Adrenal gland (tissue), 5 donors: ENCODE results near the gene MAGI2.

Experiments used
- POLR2A ChIP-seq, 2 donors: fragments of 450-650 bp; IDR thresholded peaks; one replicate each; pipeline ENCODE4 v1.6.1; 2017; ENCODE audit warnings: antibody characterized with exemption in 2 of 2, mild to moderate bottlenecking in 2 of 2, moderate library complexity in 1 of 2
- TF ChIP-seq, protein P1 (sequence below), 6 experiments: fragments of 450-650 bp in 4 of 6; fragments of 200-600 bp in 2 of 6; sonication (generic) in 1 of 6; IDR thresholded peaks; 1 replicate in 5 of 6; 2 replicates in 1 of 6; pipeline versions ENCODE4 v1.5.1 to v1.8.0; 2016 to 2021; ENCODE audit warnings: antibody characterized with exemption in 6 of 6, mild to moderate bottlenecking in 2 of 6, moderate library complexity in 1 of 6
- donor health status: DM: no; HTN: no; CAD: no.

DNA sequence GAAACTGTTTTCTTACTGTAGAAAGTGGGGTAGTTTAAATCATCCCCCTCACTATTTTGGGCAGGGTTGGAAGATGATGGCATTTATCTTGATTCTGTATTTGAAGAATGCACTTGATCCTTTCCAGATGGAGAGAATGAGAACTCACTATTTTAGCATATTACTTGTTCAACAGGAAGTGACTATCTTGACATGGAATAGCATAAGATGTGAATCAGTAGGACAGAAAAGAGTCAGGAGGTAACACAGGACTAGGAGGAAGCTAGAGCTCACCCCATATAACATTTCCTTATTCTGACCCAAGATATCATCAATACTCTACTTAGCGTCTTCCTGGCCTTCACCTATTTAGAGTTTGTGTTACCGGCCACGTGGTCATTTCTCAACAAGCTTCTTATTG is 1254.7 kb downstream of the MAGI2 start:
- TF ChIP-seq, protein P1, sequence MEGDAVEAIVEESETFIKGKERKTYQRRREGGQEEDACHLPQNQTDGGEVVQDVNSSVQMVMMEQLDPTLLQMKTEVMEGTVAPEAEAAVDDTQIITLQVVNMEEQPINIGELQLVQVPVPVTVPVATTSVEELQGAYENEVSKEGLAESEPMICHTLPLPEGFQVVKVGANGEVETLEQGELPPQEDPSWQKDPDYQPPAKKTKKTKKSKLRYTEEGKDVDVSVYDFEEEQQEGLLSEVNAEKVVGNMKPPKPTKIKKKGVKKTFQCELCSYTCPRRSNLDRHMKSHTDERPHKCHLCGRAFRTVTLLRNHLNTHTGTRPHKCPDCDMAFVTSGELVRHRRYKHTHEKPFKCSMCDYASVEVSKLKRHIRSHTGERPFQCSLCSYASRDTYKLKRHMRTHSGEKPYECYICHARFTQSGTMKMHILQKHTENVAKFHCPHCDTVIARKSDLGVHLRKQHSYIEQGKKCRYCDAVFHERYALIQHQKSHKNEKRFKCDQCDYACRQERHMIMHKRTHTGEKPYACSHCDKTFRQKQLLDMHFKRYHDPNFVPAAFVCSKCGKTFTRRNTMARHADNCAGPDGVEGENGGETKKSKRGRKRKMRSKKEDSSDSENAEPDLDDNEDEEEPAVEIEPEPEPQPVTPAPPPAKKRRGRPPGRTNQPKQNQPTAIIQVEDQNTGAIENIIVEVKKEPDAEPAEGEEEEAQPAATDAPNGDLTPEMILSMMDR (IDR thresholded peaks at IDR 0.05): no peak
- TF ChIP-seq POLR2A (IDR thresholded peaks at IDR 0.05): no peak
